Gastrocnemius medialis (tissue), 4 donors: ENCODE measurements around the gene TESK2.

Experiments used
- POLR2A ChIP-seq, 2 donors: fragments of 450-650 bp; IDR thresholded peaks; one replicate each; pipeline ENCODE4 v1.6.1; 2017; ENCODE audit warnings: antibody characterized with exemption in 2 of 2, mild to moderate bottlenecking in 2 of 2, moderate library complexity in 2 of 2
- TF ChIP-seq, protein P1 (sequence below), 5 experiments: fragments of 450-650 bp in 3 of 5; fragments of 200-600 bp in 2 of 5; sonication (generic) in 2 of 5; IDR thresholded peaks in 4 of 5; conservative IDR thresholded peaks in 1 of 5; 1 replicate in 4 of 5; 2 replicates in 1 of 5; pipeline ENCODE4 v1.5.1; 2016 to 2019; ENCODE audit warnings: antibody characterized with exemption in 5 of 5, mild to moderate bottlenecking in 3 of 5, moderate library complexity in 3 of 5

DNA sequence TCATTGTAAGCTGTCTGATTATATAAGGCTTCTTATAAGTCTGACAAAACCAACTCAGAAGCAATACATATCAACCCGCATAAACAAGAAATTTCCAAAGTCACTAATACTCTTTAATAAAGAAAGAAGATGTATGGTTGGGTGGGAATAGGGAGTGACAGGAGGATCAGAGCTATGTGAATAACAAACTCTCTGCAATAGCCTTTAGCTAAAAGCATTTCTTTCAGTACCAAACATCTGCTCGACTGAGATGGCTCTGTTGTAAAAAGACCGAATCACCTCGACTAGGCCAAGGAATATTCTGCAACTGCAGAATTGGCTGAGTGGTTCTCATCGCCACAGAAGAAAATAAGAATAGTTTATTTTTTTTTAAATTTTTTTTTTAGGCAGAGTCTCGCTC, 111.4 kb downstream of the TESK2 start:
- TF ChIP-seq, protein P1, sequence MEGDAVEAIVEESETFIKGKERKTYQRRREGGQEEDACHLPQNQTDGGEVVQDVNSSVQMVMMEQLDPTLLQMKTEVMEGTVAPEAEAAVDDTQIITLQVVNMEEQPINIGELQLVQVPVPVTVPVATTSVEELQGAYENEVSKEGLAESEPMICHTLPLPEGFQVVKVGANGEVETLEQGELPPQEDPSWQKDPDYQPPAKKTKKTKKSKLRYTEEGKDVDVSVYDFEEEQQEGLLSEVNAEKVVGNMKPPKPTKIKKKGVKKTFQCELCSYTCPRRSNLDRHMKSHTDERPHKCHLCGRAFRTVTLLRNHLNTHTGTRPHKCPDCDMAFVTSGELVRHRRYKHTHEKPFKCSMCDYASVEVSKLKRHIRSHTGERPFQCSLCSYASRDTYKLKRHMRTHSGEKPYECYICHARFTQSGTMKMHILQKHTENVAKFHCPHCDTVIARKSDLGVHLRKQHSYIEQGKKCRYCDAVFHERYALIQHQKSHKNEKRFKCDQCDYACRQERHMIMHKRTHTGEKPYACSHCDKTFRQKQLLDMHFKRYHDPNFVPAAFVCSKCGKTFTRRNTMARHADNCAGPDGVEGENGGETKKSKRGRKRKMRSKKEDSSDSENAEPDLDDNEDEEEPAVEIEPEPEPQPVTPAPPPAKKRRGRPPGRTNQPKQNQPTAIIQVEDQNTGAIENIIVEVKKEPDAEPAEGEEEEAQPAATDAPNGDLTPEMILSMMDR (IDR thresholded peaks at IDR 0.05 in 4 of 5, conservative IDR thresholded peaks at IDR 0.05 in 1 of 5) = no peak
- TF ChIP-seq POLR2A (IDR thresholded peaks at IDR 0.05) = no peak
